Activated CD8-positive, alpha-beta T cell treated with anti-CD3 and anti-CD28 coated beads, Interleukin-2, amount 10 ng/mL, durations not matched to agents 7 days and 5 days (primary cell): ENCODE results near the gene TNP1. TPM values are rescaled to one million over a fixed set of nuclear protein-coding genes. Genes with fewer than 3 reads are reported as not detected.

Experiments
- ATAC-seq: fragments of 150-1000 bp; cut with Tn5 transposase; one replicate; pipeline ENCODE4 v1.10.0; 2021; ENCODE audit warnings: moderate library complexity
- CTCF ChIA-PET: fragments of 350-600 bp; sonication (Branson Sonifier 250); formaldehyde crosslinking; loops from one replicate; lab custom pipeline; 2021; ENCODE audit warnings: antibody characterized with exemption; lab: Charles Lee
- POLR2A ChIA-PET: fragments of 350-600 bp; sonication (Branson Sonifier 250); formaldehyde crosslinking; loops from one replicate; lab custom pipeline; 2021; ENCODE audit warnings: antibody characterized with exemption; lab: Charles Lee
- DNase-seq: peaks from one replicate; pipeline ENCODE4 v3.0.0-alpha.2; 2020
- H3K27ac Mint-ChIP-seq: one replicate; pipeline ENCODE4 v1.8.0; 2021; ENCODE audit warnings: mild to moderate bottlenecking, mixed read lengths
- H3K27me3 Mint-ChIP-seq: one replicate; pipeline ENCODE4 v1.8.0; 2021; ENCODE audit warnings: low read depth, mixed read lengths
- H3K36me3 Mint-ChIP-seq: one replicate; pipeline ENCODE4 v1.8.0; 2021; ENCODE audit warnings: low read depth, mixed read lengths
- H3K4me1 Mint-ChIP-seq: one replicate; pipeline ENCODE4 v1.8.0; 2021; ENCODE audit warnings: low read depth, mixed read lengths
- H3K4me3 Mint-ChIP-seq: one replicate; pipeline ENCODE4 v1.8.0; 2021; ENCODE audit warnings: mild to moderate bottlenecking, mixed read lengths
- H3K9me3 Mint-ChIP-seq: one replicate; pipeline ENCODE4 v1.8.0; 2022; ENCODE audit warnings: mixed read lengths; ENCODE audit not compliant: insufficient read depth
- total RNA-seq, 2 experiments: library from RNA; stranded (reverse); gene quantifications; one replicate each; pipeline ENCODE4 v1.2.3, GENCODE V29; 2021

The TNP1 gene, protein sequence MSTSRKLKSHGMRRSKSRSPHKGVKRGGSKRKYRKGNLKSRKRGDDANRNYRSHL
- total RNA-seq, result not detected

DNA sequence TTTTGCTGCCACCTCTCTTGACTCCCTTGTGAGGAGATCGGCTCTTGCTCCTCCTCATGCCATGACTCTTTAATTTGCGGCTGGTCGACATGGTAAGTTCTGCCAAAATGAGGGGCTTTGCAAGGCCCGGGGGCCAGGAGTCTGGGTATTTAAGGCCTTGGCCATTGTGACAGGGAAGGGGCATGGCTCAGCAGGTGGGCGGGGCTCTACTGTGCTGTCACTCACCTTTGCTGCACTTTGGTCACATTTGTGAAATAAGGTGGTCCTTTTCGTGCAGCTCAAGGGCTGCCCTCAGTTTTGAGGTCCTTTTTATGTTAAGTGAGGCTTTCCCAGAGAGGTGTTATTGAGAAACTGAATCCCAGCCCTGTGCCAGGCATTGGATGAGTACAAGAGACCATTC is at the start of gene TNP1:
TSS of gene TNP1 (minus strand) at position 121 of the 400 bp plus-strand sequence. CDS start at position 91, 30 bp downstream.
- Mint-ChIP-seq H3K9me3 (no peaks in the 10 kb centered on the region), H3K27me3 (peaks cover 8% of the 10 kb centered on the region), H3K4me1 (peaks cover 41% of the 10 kb centered on the region), H3K27ac (peak within 1 kb of the TSS; percentile 85), H3K36me3 (peaks cover 3% of the 10 kb centered on the region), H3K4me3 (no peak within 1 kb of the TSS)
- POLR2A ChIA-PET, result no interaction called here
- CTCF ChIA-PET, result no interaction called here
- ATAC-seq (no peak), DNase-seq (no peak)

DNA sequence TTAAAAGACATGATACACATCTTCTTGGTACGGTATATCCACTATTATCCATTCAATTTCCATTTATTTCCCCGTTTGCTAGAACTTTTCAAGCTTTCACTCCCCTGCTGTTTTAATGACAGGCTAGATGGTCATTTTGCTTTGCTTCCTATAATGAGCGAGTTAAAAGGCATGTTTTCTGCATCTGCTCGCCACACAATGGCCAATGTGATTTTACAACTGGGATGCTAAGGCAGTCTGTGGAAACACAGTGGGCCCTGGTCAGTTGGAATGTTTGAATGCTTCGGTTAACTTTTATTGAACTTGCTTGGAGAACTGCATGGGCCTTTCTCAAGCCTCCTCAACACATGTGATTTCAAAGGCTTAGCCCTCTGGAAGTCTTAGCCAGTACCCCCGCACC is 48.4 kb upstream of the TNP1 start:
- Mint-ChIP-seq H3K27ac (no peak overlapping the region), H3K4me1 (peaks cover 29% of the 10 kb centered on the region), H3K9me3 (peaks cover 10% of the 10 kb centered on the region), H3K4me3 (no peak overlapping the region), H3K27me3 (peaks cover 5% of the 10 kb centered on the region), H3K36me3 (peaks cover 12% of the 10 kb centered on the region)
- ATAC-seq, result no peak
- CTCF ChIA-PET, result no interaction called here
- POLR2A ChIA-PET, result no interaction called here
- no peak for DNase-seq

DNA sequence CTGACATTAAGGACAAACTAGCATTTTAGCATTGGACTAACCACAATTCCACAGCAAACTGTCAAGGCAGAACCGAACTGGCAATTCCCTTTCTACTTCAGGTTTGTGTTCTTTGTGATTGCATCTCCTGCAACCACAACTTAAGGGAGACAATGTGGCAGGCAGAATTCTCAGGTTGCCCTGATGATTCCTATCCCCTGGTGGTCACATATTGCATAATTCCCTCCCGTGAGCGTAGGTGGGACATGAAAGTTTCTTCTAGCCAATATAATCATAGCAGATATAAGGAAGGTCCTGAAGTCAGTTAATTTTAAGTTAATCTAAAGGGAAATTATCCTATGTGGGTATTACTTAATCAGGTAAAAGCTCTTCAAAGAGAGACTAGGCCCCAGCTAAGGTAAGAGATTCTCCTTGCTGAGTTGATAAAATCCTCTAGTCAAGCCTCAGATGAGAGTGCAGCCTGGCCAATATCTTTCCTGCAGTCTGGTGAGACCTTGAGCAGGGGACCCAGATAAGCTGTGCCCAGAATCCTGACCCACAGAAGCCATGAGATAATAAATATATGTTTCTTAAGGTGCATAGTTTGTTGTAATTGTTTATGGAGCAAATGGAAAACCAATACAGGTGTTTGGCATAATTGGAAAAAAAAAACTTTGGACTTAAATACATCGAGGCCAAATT is 45.9 kb upstream of the TNP1 start:
- peaks cover 33% of the 10 kb centered on the region for H3K4me1 Mint-ChIP-seq
- ChIA-PET CTCF (no interaction called here), POLR2A (no interaction called here)
- H3K27ac Mint-ChIP-seq, result no peak overlapping the region
- peaks cover 3% of the 10 kb centered on the region for H3K27me3 Mint-ChIP-seq
- peaks cover 22% of the 10 kb centered on the region for H3K36me3 Mint-ChIP-seq
- no peak overlapping the region for H3K4me3 Mint-ChIP-seq
- H3K9me3 Mint-ChIP-seq, result peaks cover 20% of the 10 kb centered on the region
- no peak for DNase-seq
- no peak for ATAC-seq

DNA sequence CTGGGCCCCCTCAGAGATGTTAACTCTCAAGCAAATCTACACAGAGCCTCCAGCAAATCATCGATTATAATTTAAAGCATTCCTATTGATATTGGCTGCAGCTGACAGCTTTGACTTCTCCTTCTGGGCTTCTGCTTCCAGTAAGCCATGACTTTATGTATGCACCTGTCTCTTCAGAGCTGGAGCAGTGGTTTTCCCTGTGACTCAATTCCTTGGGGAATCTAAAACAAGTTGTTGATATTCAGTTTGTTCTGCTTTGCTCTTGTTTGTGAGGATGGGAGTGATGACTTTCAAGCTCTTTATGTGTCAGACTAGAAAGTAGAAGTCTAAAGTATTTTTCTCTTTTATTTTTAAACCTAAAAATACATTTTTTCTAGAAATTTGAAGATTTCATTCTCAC is 45.1 kb upstream of the TNP1 start:
- H3K27me3 Mint-ChIP-seq, result peaks cover 3% of the 10 kb centered on the region
- no peak for ATAC-seq
- POLR2A ChIA-PET, result no interaction called here
- peaks cover 25% of the 10 kb centered on the region for H3K36me3 Mint-ChIP-seq
- H3K27ac Mint-ChIP-seq, result no peak overlapping the region
- no peak for DNase-seq
- H3K4me1 Mint-ChIP-seq, result peaks cover 33% of the 10 kb centered on the region
- no peak overlapping the region for H3K4me3 Mint-ChIP-seq
- peaks cover 20% of the 10 kb centered on the region for H3K9me3 Mint-ChIP-seq
- CTCF ChIA-PET, result no interaction called here

DNA sequence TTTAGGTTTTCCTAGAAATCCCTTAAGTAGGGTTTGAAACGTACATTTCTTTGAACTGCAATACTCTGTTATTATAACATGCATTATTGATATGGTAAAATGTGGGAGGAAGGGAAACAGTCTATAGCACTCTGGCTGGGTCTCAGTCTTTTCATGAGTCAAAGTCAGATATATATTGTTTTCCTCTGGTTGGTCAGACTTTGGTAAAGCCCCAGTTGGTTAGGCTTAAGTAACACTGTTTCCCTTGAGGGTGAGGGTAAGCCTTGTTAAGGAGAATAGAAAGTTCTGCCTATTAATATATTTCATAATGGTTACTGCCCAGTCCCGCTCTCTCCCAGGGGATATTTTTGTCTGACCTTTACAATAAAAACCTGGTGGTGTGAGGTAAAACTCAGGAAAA is 44.7 kb upstream of the TNP1 start:
- peaks cover 21% of the 10 kb centered on the region for H3K9me3 Mint-ChIP-seq
- ATAC-seq (no peak), DNase-seq (no peak)
- peaks cover 25% of the 10 kb centered on the region for H3K36me3 Mint-ChIP-seq
- ChIA-PET CTCF (no interaction called here), POLR2A (no interaction called here)
- peak overlapping the region; percentile 55 for H3K27ac Mint-ChIP-seq
- peaks cover 33% of the 10 kb centered on the region for H3K4me1 Mint-ChIP-seq
- no peak overlapping the region for H3K4me3 Mint-ChIP-seq
- peaks cover 3% of the 10 kb centered on the region for H3K27me3 Mint-ChIP-seq

DNA sequence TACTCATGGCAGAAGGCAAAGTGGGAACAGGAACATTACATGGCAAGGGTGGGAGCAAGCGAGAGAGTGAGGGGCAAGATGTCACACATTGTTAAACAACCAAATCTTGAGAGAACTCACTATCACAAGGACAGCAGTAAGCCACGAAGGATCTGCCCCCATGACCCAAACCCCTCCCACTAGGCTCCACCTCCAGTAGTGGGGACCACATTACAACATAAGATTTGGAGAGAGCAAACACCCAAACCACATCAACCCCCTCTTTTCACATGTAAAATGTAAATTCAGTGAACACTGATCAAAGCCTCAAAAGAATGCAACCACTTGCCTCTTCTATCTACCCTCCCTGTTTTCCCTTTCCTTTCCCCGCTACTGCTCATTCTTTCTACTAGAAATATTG is 43.6 kb upstream of the TNP1 start:
- Mint-ChIP-seq H3K9me3 (peaks cover 28% of the 10 kb centered on the region), H3K4me1 (peaks cover 33% of the 10 kb centered on the region), H3K36me3 (peaks cover 25% of the 10 kb centered on the region), H3K27me3 (peaks cover 3% of the 10 kb centered on the region), H3K4me3 (no peak overlapping the region), H3K27ac (no peak overlapping the region)
- POLR2A ChIA-PET, result no interaction called here
- ATAC-seq (peak; percentile 58), DNase-seq (peak; percentile 48)
- CTCF ChIA-PET, result no interaction called here

DNA sequence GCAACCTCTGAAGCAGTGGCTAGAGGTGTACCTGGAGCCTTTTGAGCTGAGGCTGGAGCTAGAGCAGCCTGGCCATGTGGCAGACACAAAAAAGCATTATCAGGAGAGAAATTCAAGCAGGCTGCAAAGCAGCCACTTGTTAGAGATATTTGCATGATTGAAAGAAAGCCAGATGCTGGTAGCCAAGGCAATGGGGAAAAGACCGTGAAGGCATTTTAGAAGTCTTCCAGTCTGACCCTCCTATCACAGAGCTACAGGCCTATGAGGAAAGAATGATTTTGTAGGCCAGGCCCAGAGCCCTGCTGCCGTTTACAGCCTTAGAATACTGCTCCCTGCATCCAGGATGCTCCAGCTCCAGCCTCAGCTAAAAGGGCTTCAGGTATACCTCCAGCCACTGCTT is 41.4 kb upstream of the TNP1 start:
- H3K9me3 Mint-ChIP-seq, result peaks cover 32% of the 10 kb centered on the region
- H3K27ac Mint-ChIP-seq, result no peak overlapping the region
- DNase-seq (no peak), ATAC-seq (no peak)
- ChIA-PET POLR2A (no interaction called here), CTCF (no interaction called here)
- H3K4me1 Mint-ChIP-seq, result peaks cover 43% of the 10 kb centered on the region
- peaks cover 1% of the 10 kb centered on the region for H3K27me3 Mint-ChIP-seq
- H3K36me3 Mint-ChIP-seq, result peaks cover 30% of the 10 kb centered on the region
- H3K4me3 Mint-ChIP-seq, result no peak overlapping the region

DNA sequence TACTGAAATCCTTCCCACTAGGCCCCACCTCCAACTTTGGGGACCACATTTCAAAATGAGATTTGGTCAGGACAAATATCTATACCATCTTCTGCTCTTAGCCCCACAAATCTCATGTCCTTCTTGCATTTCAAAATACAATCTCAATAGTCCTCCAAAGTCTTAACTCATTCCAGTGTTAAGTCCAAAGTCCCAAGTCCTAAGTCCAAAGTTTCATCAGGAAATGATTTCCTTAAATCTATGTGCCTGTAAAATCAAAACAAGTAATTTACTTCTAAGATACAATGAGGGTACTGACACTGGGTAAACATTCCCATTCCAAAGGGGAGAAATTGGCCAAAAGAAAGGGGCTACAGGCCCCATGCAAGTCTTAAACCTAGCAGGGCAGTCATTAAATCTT is 40.5 kb upstream of the TNP1 start:
- H3K9me3 Mint-ChIP-seq, result peaks cover 32% of the 10 kb centered on the region
- peaks cover 4% of the 10 kb centered on the region for H3K27me3 Mint-ChIP-seq
- H3K4me3 Mint-ChIP-seq, result no peak overlapping the region
- no peak overlapping the region for H3K27ac Mint-ChIP-seq
- H3K36me3 Mint-ChIP-seq, result peaks cover 30% of the 10 kb centered on the region
- POLR2A ChIA-PET, result no interaction called here
- H3K4me1 Mint-ChIP-seq, result peaks cover 37% of the 10 kb centered on the region
- CTCF ChIA-PET, result no interaction called here
- ATAC-seq, result no peak
- DNase-seq, result no peak

DNA sequence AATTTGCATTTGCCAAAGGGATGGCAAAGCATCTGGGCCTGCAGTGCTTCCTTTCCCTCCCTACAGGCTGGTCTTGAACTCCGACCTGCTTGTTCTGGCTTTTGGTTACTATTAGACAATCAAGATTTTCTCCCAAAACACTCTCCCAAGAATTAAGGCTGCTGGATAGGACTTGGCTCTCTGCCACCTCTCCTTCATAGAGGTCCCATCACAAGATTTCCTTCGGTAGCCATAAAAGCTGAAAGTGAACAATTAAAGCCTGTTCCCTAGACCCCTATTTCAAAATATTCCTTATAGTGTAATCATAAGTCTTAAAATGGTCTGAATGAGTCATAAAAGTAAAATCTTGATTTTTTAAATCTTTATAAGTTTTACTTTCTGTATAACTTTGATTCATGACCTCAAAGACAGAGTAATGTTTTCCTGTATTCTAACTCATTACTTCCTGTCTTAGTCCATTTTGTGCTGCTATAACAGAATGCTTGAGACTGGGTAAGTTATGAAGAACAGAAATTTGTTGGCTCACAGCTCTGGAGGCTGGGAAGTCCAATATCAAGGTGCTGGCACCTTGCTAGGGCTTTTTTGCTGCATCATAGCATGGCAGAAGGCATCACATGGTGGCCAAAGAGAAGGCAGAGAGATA is 37.8 kb upstream of the TNP1 start:
- H3K4me3 Mint-ChIP-seq, result no peak overlapping the region
- POLR2A ChIA-PET, result no interaction called here
- CTCF ChIA-PET, result no interaction called here
- H3K27me3 Mint-ChIP-seq, result peaks cover 4% of the 10 kb centered on the region
- H3K4me1 Mint-ChIP-seq, result peaks cover 12% of the 10 kb centered on the region
- peaks cover 12% of the 10 kb centered on the region for H3K36me3 Mint-ChIP-seq
- ATAC-seq (no peak), DNase-seq (no peak)
- H3K9me3 Mint-ChIP-seq, result peaks cover 16% of the 10 kb centered on the region
- H3K27ac Mint-ChIP-seq, result peak overlapping the region; percentile 77

DNA sequence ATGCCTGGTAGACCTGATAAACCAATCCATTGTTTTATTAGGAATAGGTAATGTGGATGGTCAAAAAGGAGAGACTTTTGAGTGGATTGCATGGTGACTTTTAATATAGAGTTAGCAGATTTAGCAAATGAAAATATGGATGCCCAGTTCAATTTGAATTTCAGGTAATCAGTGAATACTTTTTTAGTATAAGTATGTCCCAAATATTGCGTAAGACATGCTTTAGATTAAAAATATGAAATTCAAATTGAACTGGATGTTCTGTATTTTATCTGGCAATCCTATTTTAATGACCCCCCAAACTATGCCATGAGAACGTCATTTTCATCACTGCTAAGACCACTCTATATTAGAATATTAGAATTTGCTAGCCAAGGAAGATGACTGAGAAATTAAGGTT is 30.3 kb upstream of the TNP1 start:
- no peak overlapping the region for H3K27ac Mint-ChIP-seq
- peaks cover 18% of the 10 kb centered on the region for H3K27me3 Mint-ChIP-seq
- POLR2A ChIA-PET, result no interaction called here
- no peak for ATAC-seq
- no peaks in the 10 kb centered on the region for H3K36me3 Mint-ChIP-seq
- DNase-seq, result no peak
- no peaks in the 10 kb centered on the region for H3K9me3 Mint-ChIP-seq
- no peak overlapping the region for H3K4me3 Mint-ChIP-seq
- CTCF ChIA-PET, result no interaction called here
- H3K4me1 Mint-ChIP-seq, result peaks cover 5% of the 10 kb centered on the region

DNA sequence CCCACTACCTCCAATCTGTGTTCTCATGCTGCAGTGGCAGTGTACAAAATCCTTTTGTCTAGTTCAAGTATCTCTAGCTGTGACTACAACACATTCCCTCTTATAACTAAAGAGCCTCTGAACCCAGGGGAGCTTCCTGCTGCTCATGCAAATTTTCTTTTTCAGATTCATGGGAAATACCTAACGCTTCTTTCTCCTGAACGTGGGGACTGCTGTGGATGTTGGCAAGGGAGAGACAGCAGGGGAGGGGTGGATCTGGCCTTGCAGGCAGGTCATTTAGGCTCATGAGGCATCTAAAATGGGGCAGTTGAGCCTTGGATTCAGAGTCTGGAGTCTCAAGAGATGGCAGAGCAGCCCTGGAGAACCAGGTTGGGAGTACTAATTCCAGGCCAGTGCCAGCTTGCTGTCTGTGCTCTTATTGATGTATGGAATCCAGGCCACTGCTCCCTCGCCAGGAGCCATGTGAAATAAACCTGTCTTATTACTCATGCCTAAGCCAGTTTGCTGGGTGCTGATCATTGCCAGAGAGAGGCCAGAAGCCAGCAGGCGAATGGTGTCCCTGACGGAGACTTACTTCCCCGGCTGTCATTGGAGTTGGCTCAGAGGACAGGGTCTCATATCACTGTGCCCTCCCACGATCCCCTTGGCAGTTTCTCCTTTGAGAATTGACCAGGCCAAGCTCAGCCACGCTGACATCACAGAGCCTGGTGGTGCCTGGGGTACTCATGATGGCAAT is 29.2 kb upstream of the TNP1 start:
- CTCF ChIA-PET, result no interaction called here
- Mint-ChIP-seq H3K4me3 (no peak overlapping the region), H3K36me3 (peaks cover 2% of the 10 kb centered on the region), H3K27me3 (peaks cover 18% of the 10 kb centered on the region), H3K27ac (no peak overlapping the region), H3K4me1 (peaks cover 5% of the 10 kb centered on the region), H3K9me3 (no peaks in the 10 kb centered on the region)
- DNase-seq (no peak), ATAC-seq (no peak)
- POLR2A ChIA-PET, result no interaction called here

DNA sequence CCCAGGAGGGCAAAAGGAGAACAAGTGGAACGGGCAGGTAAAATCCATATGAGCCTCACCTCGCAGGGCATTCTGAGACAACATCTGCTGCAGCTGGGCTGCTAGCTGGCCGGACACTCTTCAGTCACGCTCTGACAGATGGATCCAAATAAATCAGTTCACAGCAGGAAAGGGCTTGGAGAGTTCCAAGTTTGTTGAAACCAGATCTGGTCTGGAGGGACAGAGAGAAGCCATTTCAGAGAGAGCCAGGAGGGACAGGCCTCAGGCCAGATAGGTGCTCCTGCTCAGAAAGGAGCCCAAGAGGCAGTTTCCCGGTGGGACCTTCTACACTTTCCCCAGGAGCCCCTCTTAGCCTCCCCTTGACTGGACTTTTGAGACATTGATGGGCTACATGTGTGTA is 28.2 kb upstream of the TNP1 start:
- Mint-ChIP-seq H3K27ac (no peak overlapping the region), H3K36me3 (peaks cover 2% of the 10 kb centered on the region), H3K27me3 (peaks cover 18% of the 10 kb centered on the region), H3K4me1 (peaks cover 13% of the 10 kb centered on the region), H3K9me3 (no peaks in the 10 kb centered on the region), H3K4me3 (no peak overlapping the region)
- DNase-seq (no peak), ATAC-seq (no peak)
- POLR2A ChIA-PET, result no interaction called here
- CTCF ChIA-PET, result no interaction called here
